C4-2B (cell line): ENCODE data around the gene LIF.

Source experiments
- H3K27ac ChIP-seq: fragments of 450-650 bp; 2 replicates; pipeline ENCODE4 v1.5.1; 2017
- CTCF ChIP-seq: fragments of 450-650 bp; conservative IDR thresholded peaks from 2 replicates; pipeline ENCODE4 v1.5.1; 2017; ENCODE audit warnings: mild to moderate bottlenecking
- ZFX ChIP-seq: fragments of 450-650 bp; IDR thresholded peaks from 2 replicates; pipeline ENCODE4 v1.6.1; 2017

LIF gene

GRCh38 chr22:30267382-30268302, 21.1 kb upstream of the LIF start:
- TF ChIP-seq ZFX (no peak), CTCF (no peak)
- H3K27ac ChIP-seq, result no peak overlapping the region

GRCh38 chr22:30266445-30267381, 20.2 kb upstream of the LIF start, which contains the start of gene OSM:
Gene OSM (minus strand): TSS chr22:30266851. CDS start chr22:30266799, 52 bp downstream.
- no peak within 1 kb of the TSS for H3K27ac ChIP-seq
- TF ChIP-seq CTCF (no peak), ZFX (no peak)

- no peak for TF ChIP-seq CTCF
- no peak for TF ChIP-seq ZFX
- H3K27ac ChIP-seq, result no peak overlapping the region
Measured at GRCh38 chr22:30265823-30266444, 19.4 kb upstream of the LIF start.

- TF ChIP-seq ZFX, result no peak
- TF ChIP-seq CTCF, result no peak
- H3K27ac ChIP-seq, result no peak overlapping the region
Measured at GRCh38 chr22:30265131-30265720, 18.7 kb upstream of the LIF start.

GRCh38 chr22:30263883-30264282, 17.3 kb upstream of the LIF start:
- no peak for TF ChIP-seq ZFX
- no peak for TF ChIP-seq CTCF
- no peak overlapping the region for H3K27ac ChIP-seq

- H3K27ac ChIP-seq, result no peak overlapping the region
- peak; percentile 98 for TF ChIP-seq CTCF
- TF ChIP-seq ZFX, result no peak
Measured at GRCh38 chr22:30262917-30263741, 16.6 kb upstream of the LIF start.
